Immature natural killer cell (primary cell): Measurements from ENCODE around the gene AUTS2. TPM values are rescaled to one million over a fixed set of nuclear protein-coding genes. Genes with fewer than 3 reads are reported as not detected.

Source experiments
- DNase-seq, 3 donors: peaks; one replicate each; pipeline ENCODE4 v3.0.0; 2022; ENCODE audit warnings: mixed read lengths in 1 of 3
- H3K27ac Mint-ChIP-seq, 6 donors: one replicate each; pipeline ENCODE4 v1.8.0; 2020; ENCODE audit warnings: mixed read lengths in 6 of 6, mild to moderate bottlenecking in 5 of 6, inconsistent platforms in 4 of 6, moderate library complexity in 3 of 6
- H3K27me3 Mint-ChIP-seq, 3 donors: one replicate each; pipeline ENCODE4 v1.8.0; 2020 to 2021; ENCODE audit warnings: low read depth in 3 of 3, mild to moderate bottlenecking in 3 of 3, mixed read lengths in 3 of 3, moderate library complexity in 3 of 3, inconsistent platforms in 1 of 3
- H3K36me3 Mint-ChIP-seq, 3 donors: one replicate each; pipeline ENCODE4 v1.8.0; 2020; ENCODE audit warnings: mixed read lengths in 3 of 3, inconsistent platforms in 2 of 3, mild to moderate bottlenecking in 2 of 3
- H3K4me1 Mint-ChIP-seq, 2 donors: one replicate each; pipeline ENCODE4 v1.8.0; 2020; ENCODE audit warnings: inconsistent platforms in 2 of 2, mild to moderate bottlenecking in 2 of 2, mixed read lengths in 2 of 2, moderate library complexity in 1 of 2
- H3K4me3 Mint-ChIP-seq, 5 donors: one replicate each; pipeline ENCODE4 v1.8.0; 2020; ENCODE audit warnings: mild to moderate bottlenecking in 5 of 5, mixed read lengths in 5 of 5, inconsistent platforms in 3 of 5, moderate library complexity in 3 of 5
- H3K9me3 Mint-ChIP-seq, 6 donors: one replicate each; pipeline ENCODE4 v1.8.0; 2020; ENCODE audit warnings: mild to moderate bottlenecking in 6 of 6, mixed read lengths in 6 of 6, inconsistent platforms in 4 of 6, moderate library complexity in 3 of 6
- polyA plus RNA-seq, 3 donors: library from polyadenylated mRNA; unstranded; fragments of 300-500 nt; fragmentation: Illumina TruSeq; gene quantifications; one replicate each; pipeline ENCODE4 v1.2.3, GENCODE V29; 2021

Gene AUTS2
- polyA plus RNA-seq, 3 donors from 2014 or later, result 1.9 to 17.6 (median 8.0) TPM

GRCh38 chr7:70505886-70506285 lies 907.6 kb downstream of the AUTS2 start:
- Mint-ChIP-seq H3K4me1 (no peaks in the 10 kb centered on the region), H3K27ac (no peak overlapping the region), H3K9me3 (no peaks in the 10 kb centered on the region)

GRCh38 chr7:70506434-70506833 lies 908.2 kb downstream of the AUTS2 start:
- Mint-ChIP-seq H3K36me3 (no peaks in the 10 kb centered on the region), H3K27me3 (peaks cover 2 to 7% (median 6%) of the 10 kb centered on the region in 3 donors), H3K4me3 (no peak overlapping the region), H3K9me3 (no peaks in the 10 kb centered on the region), H3K4me1 (no peaks in the 10 kb centered on the region), H3K27ac (no peak overlapping the region)
- DNase-seq, result no peak

More at GRCh38 chr7:70505886-70506285, 907.6 kb downstream of the AUTS2 start:
- peaks cover 2 to 7% (median 6%) of the 10 kb centered on the region in 3 donors for H3K27me3 Mint-ChIP-seq
- no peak for DNase-seq
- H3K4me3 Mint-ChIP-seq, result no peak overlapping the region
- no peaks in the 10 kb centered on the region for H3K36me3 Mint-ChIP-seq

- no peak for DNase-seq
- H3K9me3 Mint-ChIP-seq, result no peaks in the 10 kb centered on the region
- H3K27ac Mint-ChIP-seq, result no peak overlapping the region
- peaks cover 2 to 8% (median 4%) of the 10 kb centered on the region in 3 donors for H3K27me3 Mint-ChIP-seq
- no peak overlapping the region for H3K4me3 Mint-ChIP-seq
- no peaks in the 10 kb centered on the region for H3K36me3 Mint-ChIP-seq
- H3K4me1 Mint-ChIP-seq, result no peaks in the 10 kb centered on the region
Measured at GRCh38 chr7:70512144-70512543, 913.9 kb downstream of the AUTS2 start.

- H3K4me3 Mint-ChIP-seq, result no peak overlapping the region
- DNase-seq, result no peak
- no peak overlapping the region for H3K27ac Mint-ChIP-seq
- H3K4me1 Mint-ChIP-seq, result no peaks in the 10 kb centered on the region
- H3K27me3 Mint-ChIP-seq, result peaks cover 2 to 8% (median 2%) of the 10 kb centered on the region in 3 donors
- no peaks in the 10 kb centered on the region for H3K36me3 Mint-ChIP-seq
- no peaks in the 10 kb centered on the region for H3K9me3 Mint-ChIP-seq
Measured at GRCh38 chr7:70512761-70513160, 914.5 kb downstream of the AUTS2 start.

GRCh38 chr7:70520611-70521010 lies 922.3 kb downstream of the AUTS2 start:
- Mint-ChIP-seq H3K27ac (no peak overlapping the region), H3K4me1 (no peaks in the 10 kb centered on the region), H3K4me3 (no peak overlapping the region), H3K36me3 (peaks cover 0 to 13% (median 0%) of the 10 kb centered on the region in 3 donors), H3K27me3 (peaks cover 0 to 4% (median 0%) of the 10 kb centered on the region in 3 donors), H3K9me3 (no peaks in the 10 kb centered on the region)
- DNase-seq, result no peak

GRCh38 chr7:70523249-70523988 lies 925.1 kb downstream of the AUTS2 start:
- H3K9me3 Mint-ChIP-seq, result no peaks in the 10 kb centered on the region
- H3K4me3 Mint-ChIP-seq, result no peak overlapping the region
- no peaks in the 10 kb centered on the region for H3K4me1 Mint-ChIP-seq
- peaks cover 0 to 14% (median 0%) of the 10 kb centered on the region in 3 donors for H3K36me3 Mint-ChIP-seq
- H3K27me3 Mint-ChIP-seq, result peaks cover 0 to 5% (median 0%) of the 10 kb centered on the region in 3 donors
- DNase-seq, result no peak
- no peak overlapping the region for H3K27ac Mint-ChIP-seq

GRCh38 chr7:70523989-70524351 lies 925.7 kb downstream of the AUTS2 start:
- no peaks in the 10 kb centered on the region for H3K4me1 Mint-ChIP-seq
- H3K27me3 Mint-ChIP-seq, result peaks cover 0 to 7% (median 0%) of the 10 kb centered on the region in 3 donors
- H3K9me3 Mint-ChIP-seq, result no peaks in the 10 kb centered on the region
- peaks cover 0 to 14% (median 0%) of the 10 kb centered on the region in 3 donors for H3K36me3 Mint-ChIP-seq
- no peak overlapping the region for H3K27ac Mint-ChIP-seq
- no peak overlapping the region for H3K4me3 Mint-ChIP-seq
- DNase-seq, result no peak

GRCh38 chr7:70525991-70526390 lies 927.7 kb downstream of the AUTS2 start:
- no peak for DNase-seq
- H3K9me3 Mint-ChIP-seq, result no peaks in the 10 kb centered on the region
- no peak overlapping the region for H3K27ac Mint-ChIP-seq
- H3K36me3 Mint-ChIP-seq, result peaks cover 0 to 7% (median 0%) of the 10 kb centered on the region in 3 donors
- H3K27me3 Mint-ChIP-seq, result peaks cover 0 to 7% (median 0%) of the 10 kb centered on the region in 3 donors
- no peak overlapping the region for H3K4me3 Mint-ChIP-seq
- no peaks in the 10 kb centered on the region for H3K4me1 Mint-ChIP-seq

- Mint-ChIP-seq H3K4me3 (no peak overlapping the region), H3K4me1 (no peaks in the 10 kb centered on the region), H3K9me3 (no peaks in the 10 kb centered on the region), H3K36me3 (peaks cover 0 to 7% (median 0%) of the 10 kb centered on the region in 3 donors), H3K27ac (no peak overlapping the region), H3K27me3 (peaks cover 0 to 7% (median 0%) of the 10 kb centered on the region in 3 donors)
- DNase-seq, result no peak
Measured at GRCh38 chr7:70527520-70528115, 929.3 kb downstream of the AUTS2 start.

GRCh38 chr7:70529436-70529835 lies 931.2 kb downstream of the AUTS2 start:
- no peak for DNase-seq
- H3K27me3 Mint-ChIP-seq, result peaks cover 0 to 7% (median 0%) of the 10 kb centered on the region in 3 donors

GRCh38 chr7:70529914-70530585 lies 931.8 kb downstream of the AUTS2 start:
- H3K4me3 Mint-ChIP-seq, result no peak overlapping the region
- no peaks in the 10 kb centered on the region for H3K9me3 Mint-ChIP-seq
- peaks cover 0 to 7% (median 0%) of the 10 kb centered on the region in 3 donors for H3K36me3 Mint-ChIP-seq
- H3K4me1 Mint-ChIP-seq, result no peaks in the 10 kb centered on the region
- H3K27me3 Mint-ChIP-seq, result peaks cover 0 to 7% (median 0%) of the 10 kb centered on the region in 3 donors
- no peak overlapping the region for H3K27ac Mint-ChIP-seq
- DNase-seq, result no peak

More at GRCh38 chr7:70529436-70529835, 931.2 kb downstream of the AUTS2 start:
- Mint-ChIP-seq H3K9me3 (no peaks in the 10 kb centered on the region), H3K36me3 (peaks cover 0 to 7% (median 0%) of the 10 kb centered on the region in 3 donors), H3K4me1 (no peaks in the 10 kb centered on the region), H3K27ac (no peak overlapping the region), H3K4me3 (no peak overlapping the region)

- Mint-ChIP-seq H3K4me1 (no peaks in the 10 kb centered on the region), H3K36me3 (no peaks in the 10 kb centered on the region), H3K4me3 (no peak overlapping the region), H3K27me3 (peaks cover 0 to 10% (median 0%) of the 10 kb centered on the region in 3 donors), H3K9me3 (no peaks in the 10 kb centered on the region), H3K27ac (no peak overlapping the region)
- DNase-seq, result no peak
Measured at GRCh38 chr7:70533614-70534013, 935.3 kb downstream of the AUTS2 start.

- no peak for DNase-seq
- Mint-ChIP-seq H3K27ac (no peak overlapping the region), H3K36me3 (no peaks in the 10 kb centered on the region), H3K9me3 (peaks cover 0 to 2% (median 0%) of the 10 kb centered on the region in 6 donors), H3K4me1 (no peaks in the 10 kb centered on the region), H3K27me3 (peaks cover 0 to 7% (median 0%) of the 10 kb centered on the region in 3 donors), H3K4me3 (no peak overlapping the region)
Measured at GRCh38 chr7:70539205-70539604, 940.9 kb downstream of the AUTS2 start.

- Mint-ChIP-seq H3K9me3 (peaks cover 0 to 2% (median 0%) of the 10 kb centered on the region in 6 donors), H3K27me3 (peaks cover 0 to 7% (median 0%) of the 10 kb centered on the region in 3 donors), H3K4me3 (no peak overlapping the region), H3K36me3 (no peaks in the 10 kb centered on the region), H3K4me1 (no peaks in the 10 kb centered on the region), H3K27ac (no peak overlapping the region)
- DNase-seq, result no peak
Measured at GRCh38 chr7:70539617-70540016, 941.3 kb downstream of the AUTS2 start.
